ENCODE results near the gene EFHC1. TPM values are rescaled to one million over a fixed set of nuclear protein-coding genes. Genes with fewer than 3 reads are reported as not detected.

EFHC1 gene
- total and polyA plus RNA-seq, 2 of the 13 experiments (the other 11 are each of a cell fraction or from before 2014, with no cell fraction given), result 23.4 to 29.5 TPM

DNA sequence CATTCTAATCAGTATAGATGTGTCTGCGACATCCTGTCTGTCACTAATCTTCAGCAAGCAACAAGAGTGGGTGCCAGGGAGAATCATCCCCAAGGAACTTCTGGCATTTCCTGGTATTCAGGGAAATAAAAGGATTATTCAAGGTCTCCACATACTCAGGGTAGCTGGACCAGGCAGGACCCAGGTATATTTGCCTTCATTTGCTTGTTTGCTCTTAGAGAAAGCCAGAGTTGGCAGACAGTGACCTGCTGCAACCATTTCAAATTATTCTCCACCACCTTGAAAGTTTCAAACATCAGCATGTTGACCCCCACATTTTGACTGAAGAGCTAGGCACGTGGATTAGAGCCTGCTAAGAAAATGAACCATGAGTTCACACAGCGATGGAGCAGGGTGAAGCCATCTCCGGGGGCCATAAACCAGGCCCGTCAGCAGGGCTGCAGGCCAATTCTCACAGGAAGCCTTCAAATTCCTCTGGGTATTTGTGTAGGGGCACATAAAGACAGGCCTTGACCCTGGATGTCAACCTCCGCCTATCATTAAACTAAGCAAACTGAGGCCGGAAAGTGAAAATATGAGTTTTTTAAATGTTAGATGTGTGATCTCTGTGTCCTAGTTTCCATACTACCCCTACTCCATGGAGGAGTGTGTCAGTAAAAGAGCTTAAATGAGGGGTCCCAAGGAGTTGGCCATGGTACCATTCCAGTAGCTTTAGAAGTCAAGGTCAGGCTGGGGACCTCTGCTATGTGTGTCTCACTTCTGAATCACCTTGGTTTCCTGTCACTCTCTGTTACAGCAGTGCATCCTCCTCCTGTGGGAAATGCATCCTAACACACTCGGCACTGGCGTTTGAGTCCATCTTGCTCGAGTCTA, 123.8 kb downstream of the EFHC1 start (continued):
- TF ChIP-seq SUZ12 (IDR thresholded peaks at IDR 0.05; ENCODE audit: low read depth, low read length) (no peak), NFYC (CRISPR knock-in tag; IDR thresholded peaks at IDR 0.05) (no peak; the same call in 1 of the 2 replicates), RBFOX2 (IDR thresholded peaks at IDR 0.05; ENCODE audit: low read depth, low read length) (no peak), FOSL2 (CRISPR knock-in tag; IDR thresholded peaks at IDR 0.05) (peak; percentile 89), ZBTB7B (CRISPR knock-in tag; IDR thresholded peaks at IDR 0.05) (peak; percentile 90), KDM2A (CRISPR knock-in tag; IDR thresholded peaks at IDR 0.05; ENCODE audit: borderline replicate concordance, low read depth) (peak; percentile 61; the same call in 1 of the 2 replicates), KLF16 (CRISPR knock-in tag; IDR thresholded peaks at IDR 0.05) (peak in 1 of 2 experiments; percentile 38; a peak in 1 of 4 replicates)
- TF ChIP-seq, protein P1, sequence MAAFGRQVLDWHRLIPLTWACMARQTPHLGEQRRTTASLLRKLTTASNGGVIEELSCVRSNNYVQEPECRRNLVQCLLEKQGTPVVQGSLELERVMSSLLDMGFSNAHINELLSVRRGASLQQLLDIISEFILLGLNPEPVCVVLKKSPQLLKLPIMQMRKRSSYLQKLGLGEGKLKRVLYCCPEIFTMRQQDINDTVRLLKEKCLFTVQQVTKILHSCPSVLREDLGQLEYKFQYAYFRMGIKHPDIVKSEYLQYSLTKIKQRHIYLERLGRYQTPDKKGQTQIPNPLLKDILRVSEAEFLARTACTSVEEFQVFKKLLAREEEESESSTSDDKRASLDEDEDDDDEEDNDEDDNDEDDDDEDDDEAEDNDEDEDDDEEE (CRISPR knock-in tag; IDR thresholded peaks at IDR 0.05), result no peak
- TF ChIP-seq, protein P2, sequence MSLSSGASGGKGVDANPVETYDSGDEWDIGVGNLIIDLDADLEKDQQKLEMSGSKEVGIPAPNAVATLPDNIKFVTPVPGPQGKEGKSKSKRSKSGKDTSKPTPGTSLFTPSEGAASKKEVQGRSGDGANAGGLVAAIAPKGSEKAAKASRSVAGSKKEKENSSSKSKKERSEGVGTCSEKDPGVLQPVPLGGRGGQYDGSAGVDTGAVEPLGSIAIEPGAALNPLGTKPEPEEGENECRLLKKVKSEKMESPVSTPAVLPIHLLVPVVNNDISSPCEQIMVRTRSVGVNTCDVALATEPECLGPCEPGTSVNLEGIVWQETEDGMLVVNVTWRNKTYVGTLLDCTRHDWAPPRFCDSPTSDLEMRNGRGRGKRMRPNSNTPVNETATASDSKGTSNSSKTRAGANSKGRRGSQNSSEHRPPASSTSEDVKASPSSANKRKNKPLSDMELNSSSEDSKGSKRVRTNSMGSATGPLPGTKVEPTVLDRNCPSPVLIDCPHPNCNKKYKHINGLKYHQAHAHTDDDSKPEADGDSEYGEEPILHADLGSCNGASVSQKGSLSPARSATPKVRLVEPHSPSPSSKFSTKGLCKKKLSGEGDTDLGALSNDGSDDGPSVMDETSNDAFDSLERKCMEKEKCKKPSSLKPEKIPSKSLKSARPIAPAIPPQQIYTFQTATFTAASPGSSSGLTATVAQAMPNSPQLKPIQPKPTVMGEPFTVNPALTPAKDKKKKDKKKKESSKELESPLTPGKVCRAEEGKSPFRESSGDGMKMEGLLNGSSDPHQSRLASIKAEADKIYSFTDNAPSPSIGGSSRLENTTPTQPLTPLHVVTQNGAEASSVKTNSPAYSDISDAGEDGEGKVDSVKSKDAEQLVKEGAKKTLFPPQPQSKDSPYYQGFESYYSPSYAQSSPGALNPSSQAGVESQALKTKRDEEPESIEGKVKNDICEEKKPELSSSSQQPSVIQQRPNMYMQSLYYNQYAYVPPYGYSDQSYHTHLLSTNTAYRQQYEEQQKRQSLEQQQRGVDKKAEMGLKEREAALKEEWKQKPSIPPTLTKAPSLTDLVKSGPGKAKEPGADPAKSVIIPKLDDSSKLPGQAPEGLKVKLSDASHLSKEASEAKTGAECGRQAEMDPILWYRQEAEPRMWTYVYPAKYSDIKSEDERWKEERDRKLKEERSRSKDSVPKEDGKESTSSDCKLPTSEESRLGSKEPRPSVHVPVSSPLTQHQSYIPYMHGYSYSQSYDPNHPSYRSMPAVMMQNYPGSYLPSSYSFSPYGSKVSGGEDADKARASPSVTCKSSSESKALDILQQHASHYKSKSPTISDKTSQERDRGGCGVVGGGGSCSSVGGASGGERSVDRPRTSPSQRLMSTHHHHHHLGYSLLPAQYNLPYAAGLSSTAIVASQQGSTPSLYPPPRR (CRISPR knock-in tag; IDR thresholded peaks at IDR 0.05; ENCODE audit: borderline replicate concordance), result peak; percentile 93
- TF ChIP-seq, protein P3, sequence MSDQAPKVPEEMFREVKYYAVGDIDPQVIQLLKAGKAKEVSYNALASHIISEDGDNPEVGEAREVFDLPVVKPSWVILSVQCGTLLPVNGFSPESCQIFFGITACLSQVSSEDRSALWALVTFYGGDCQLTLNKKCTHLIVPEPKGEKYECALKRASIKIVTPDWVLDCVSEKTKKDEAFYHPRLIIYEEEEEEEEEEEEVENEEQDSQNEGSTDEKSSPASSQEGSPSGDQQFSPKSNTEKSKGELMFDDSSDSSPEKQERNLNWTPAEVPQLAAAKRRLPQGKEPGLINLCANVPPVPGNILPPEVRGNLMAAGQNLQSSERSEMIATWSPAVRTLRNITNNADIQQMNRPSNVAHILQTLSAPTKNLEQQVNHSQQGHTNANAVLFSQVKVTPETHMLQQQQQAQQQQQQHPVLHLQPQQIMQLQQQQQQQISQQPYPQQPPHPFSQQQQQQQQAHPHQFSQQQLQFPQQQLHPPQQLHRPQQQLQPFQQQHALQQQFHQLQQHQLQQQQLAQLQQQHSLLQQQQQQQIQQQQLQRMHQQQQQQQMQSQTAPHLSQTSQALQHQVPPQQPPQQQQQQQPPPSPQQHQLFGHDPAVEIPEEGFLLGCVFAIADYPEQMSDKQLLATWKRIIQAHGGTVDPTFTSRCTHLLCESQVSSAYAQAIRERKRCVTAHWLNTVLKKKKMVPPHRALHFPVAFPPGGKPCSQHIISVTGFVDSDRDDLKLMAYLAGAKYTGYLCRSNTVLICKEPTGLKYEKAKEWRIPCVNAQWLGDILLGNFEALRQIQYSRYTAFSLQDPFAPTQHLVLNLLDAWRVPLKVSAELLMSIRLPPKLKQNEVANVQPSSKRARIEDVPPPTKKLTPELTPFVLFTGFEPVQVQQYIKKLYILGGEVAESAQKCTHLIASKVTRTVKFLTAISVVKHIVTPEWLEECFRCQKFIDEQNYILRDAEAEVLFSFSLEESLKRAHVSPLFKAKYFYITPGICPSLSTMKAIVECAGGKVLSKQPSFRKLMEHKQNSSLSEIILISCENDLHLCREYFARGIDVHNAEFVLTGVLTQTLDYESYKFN (CRISPR knock-in tag; conservative IDR thresholded peaks at IDR 0.05), result peak; percentile 93
- TF ChIP-seq, protein P4, sequence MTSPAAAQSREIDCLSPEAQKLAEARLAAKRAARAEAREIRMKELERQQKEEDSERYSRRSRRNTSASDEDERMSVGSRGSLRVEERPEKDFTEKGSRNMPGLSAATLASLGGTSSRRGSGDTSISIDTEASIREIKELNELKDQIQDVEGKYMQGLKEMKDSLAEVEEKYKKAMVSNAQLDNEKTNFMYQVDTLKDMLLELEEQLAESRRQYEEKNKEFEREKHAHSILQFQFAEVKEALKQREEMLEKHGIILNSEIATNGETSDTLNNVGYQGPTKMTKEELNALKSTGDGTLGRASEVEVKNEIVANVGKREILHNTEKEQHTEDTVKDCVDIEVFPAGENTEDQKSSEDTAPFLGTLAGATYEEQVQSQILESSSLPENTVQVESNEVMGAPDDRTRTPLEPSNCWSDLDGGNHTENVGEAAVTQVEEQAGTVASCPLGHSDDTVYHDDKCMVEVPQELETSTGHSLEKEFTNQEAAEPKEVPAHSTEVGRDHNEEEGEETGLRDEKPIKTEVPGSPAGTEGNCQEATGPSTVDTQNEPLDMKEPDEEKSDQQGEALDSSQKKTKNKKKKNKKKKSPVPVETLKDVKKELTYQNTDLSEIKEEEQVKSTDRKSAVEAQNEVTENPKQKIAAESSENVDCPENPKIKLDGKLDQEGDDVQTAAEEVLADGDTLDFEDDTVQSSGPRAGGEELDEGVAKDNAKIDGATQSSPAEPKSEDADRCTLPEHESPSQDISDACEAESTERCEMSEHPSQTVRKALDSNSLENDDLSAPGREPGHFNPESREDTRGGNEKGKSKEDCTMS (CRISPR knock-in tag; conservative IDR thresholded peaks at IDR 0.05), result no peak
- TF ChIP-seq, protein P5, sequence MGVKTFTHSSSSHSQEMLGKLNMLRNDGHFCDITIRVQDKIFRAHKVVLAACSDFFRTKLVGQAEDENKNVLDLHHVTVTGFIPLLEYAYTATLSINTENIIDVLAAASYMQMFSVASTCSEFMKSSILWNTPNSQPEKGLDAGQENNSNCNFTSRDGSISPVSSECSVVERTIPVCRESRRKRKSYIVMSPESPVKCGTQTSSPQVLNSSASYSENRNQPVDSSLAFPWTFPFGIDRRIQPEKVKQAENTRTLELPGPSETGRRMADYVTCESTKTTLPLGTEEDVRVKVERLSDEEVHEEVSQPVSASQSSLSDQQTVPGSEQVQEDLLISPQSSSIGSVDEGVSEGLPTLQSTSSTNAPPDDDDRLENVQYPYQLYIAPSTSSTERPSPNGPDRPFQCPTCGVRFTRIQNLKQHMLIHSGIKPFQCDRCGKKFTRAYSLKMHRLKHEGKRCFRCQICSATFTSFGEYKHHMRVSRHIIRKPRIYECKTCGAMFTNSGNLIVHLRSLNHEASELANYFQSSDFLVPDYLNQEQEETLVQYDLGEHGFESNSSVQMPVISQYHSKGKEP (CRISPR knock-in tag; IDR thresholded peaks at IDR 0.05), result no peak
